HL-60 (cell line): ENCODE results near the gene STUM.

ENCODE experiments used
- DNase-seq, 2 experiments: peaks; one replicate each; pipeline ENCODE4 v3.0.0-alpha.2; 2010 to 2020; ENCODE audit warnings: low read depth in 1 of 2, low spot score in 1 of 2
- H3K27ac ChIP-seq: fragments of 250-450 bp; sonication (Bioruptor Pico); replicated peaks from 2 replicates; pipeline ENCODE4 v1.5.1; 2020; ENCODE audit warnings: mild to moderate bottlenecking, moderate library complexity
- H3K27me3 ChIP-seq: fragments of 250-450 bp; sonication (Bioruptor Pico); 2 replicates; pipeline ENCODE4 v1.5.1; 2021; ENCODE audit warnings: mild to moderate bottlenecking, moderate library complexity; ENCODE audit not compliant: insufficient read depth, poor library complexity, severe bottlenecking
- H3K4me3 ChIP-seq: replicated peaks from 2 replicates; pipeline ENCODE4 v1.5.1; 2011; ENCODE audit warnings: mild to moderate bottlenecking, control low read depth, low read length; ENCODE audit not compliant: insufficient read depth
- GABPA ChIP-seq: IDR thresholded peaks from 2 replicates; pipeline ENCODE4 v1.6.1; 2012; ENCODE audit warnings: low read depth
- POLR2AphosphoS5 ChIP-seq: IDR thresholded peaks from 2 replicates; pipeline ENCODE4 v1.6.1; 2012; ENCODE audit warnings: low read depth
- SPI1 ChIP-seq: IDR thresholded peaks from 2 replicates; pipeline ENCODE4 v1.6.1; 2012; ENCODE audit warnings: low read depth, mild to moderate bottlenecking, borderline replicate concordance
- TF ChIP-seq, protein P1 (sequence below): IDR thresholded peaks from one replicate; pipeline ENCODE4 v1.5.1; 2011; ENCODE audit warnings: low read length, control low read depth, inconsistent platforms; ENCODE audit not compliant: insufficient read depth
- TF ChIP-seq, protein P2 (sequence below): IDR thresholded peaks from 2 replicates; pipeline ENCODE4 v1.6.1; 2012; ENCODE audit warnings: low read depth; ENCODE audit not compliant: insufficient replicate concordance

Gene STUM

DNA sequence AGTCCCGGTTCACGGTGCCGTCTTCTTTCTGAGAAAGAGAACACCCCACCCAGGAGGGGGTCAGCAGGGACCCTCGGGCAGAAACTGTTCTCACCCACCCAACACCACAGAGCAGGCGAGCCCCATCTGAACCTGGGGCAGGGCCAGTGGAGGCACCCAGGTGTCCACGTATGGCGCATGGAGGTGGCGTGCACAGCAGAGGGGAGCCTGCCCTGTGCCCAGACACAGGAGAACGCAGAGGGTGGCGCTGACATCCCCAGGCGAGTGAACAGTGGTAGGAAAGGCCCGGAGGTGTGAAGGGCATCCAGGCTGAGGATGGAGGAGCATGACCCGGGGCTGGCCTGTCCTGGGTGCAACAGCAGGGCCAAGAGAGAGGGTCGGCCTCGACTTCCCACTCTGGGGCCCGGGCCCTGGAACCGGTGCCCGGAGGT lies 91.1 kb downstream of the STUM start:
- DNase-seq, result no peak
- Histone ChIP-seq H3K4me3 (no peak overlapping the region), H3K27ac (no peak overlapping the region), H3K27me3 (no peaks in the 10 kb centered on the region)
- TF ChIP-seq, protein P1, sequence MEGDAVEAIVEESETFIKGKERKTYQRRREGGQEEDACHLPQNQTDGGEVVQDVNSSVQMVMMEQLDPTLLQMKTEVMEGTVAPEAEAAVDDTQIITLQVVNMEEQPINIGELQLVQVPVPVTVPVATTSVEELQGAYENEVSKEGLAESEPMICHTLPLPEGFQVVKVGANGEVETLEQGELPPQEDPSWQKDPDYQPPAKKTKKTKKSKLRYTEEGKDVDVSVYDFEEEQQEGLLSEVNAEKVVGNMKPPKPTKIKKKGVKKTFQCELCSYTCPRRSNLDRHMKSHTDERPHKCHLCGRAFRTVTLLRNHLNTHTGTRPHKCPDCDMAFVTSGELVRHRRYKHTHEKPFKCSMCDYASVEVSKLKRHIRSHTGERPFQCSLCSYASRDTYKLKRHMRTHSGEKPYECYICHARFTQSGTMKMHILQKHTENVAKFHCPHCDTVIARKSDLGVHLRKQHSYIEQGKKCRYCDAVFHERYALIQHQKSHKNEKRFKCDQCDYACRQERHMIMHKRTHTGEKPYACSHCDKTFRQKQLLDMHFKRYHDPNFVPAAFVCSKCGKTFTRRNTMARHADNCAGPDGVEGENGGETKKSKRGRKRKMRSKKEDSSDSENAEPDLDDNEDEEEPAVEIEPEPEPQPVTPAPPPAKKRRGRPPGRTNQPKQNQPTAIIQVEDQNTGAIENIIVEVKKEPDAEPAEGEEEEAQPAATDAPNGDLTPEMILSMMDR, result no peak
- no peak for TF ChIP-seq SPI1
- TF ChIP-seq, protein P2, sequence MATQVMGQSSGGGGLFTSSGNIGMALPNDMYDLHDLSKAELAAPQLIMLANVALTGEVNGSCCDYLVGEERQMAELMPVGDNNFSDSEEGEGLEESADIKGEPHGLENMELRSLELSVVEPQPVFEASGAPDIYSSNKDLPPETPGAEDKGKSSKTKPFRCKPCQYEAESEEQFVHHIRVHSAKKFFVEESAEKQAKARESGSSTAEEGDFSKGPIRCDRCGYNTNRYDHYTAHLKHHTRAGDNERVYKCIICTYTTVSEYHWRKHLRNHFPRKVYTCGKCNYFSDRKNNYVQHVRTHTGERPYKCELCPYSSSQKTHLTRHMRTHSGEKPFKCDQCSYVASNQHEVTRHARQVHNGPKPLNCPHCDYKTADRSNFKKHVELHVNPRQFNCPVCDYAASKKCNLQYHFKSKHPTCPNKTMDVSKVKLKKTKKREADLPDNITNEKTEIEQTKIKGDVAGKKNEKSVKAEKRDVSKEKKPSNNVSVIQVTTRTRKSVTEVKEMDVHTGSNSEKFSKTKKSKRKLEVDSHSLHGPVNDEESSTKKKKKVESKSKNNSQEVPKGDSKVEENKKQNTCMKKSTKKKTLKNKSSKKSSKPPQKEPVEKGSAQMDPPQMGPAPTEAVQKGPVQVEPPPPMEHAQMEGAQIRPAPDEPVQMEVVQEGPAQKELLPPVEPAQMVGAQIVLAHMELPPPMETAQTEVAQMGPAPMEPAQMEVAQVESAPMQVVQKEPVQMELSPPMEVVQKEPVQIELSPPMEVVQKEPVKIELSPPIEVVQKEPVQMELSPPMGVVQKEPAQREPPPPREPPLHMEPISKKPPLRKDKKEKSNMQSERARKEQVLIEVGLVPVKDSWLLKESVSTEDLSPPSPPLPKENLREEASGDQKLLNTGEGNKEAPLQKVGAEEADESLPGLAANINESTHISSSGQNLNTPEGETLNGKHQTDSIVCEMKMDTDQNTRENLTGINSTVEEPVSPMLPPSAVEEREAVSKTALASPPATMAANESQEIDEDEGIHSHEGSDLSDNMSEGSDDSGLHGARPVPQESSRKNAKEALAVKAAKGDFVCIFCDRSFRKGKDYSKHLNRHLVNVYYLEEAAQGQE, result no peak
- no peak for TF ChIP-seq GABPA
- no peak for TF ChIP-seq POLR2AphosphoS5

DNA sequence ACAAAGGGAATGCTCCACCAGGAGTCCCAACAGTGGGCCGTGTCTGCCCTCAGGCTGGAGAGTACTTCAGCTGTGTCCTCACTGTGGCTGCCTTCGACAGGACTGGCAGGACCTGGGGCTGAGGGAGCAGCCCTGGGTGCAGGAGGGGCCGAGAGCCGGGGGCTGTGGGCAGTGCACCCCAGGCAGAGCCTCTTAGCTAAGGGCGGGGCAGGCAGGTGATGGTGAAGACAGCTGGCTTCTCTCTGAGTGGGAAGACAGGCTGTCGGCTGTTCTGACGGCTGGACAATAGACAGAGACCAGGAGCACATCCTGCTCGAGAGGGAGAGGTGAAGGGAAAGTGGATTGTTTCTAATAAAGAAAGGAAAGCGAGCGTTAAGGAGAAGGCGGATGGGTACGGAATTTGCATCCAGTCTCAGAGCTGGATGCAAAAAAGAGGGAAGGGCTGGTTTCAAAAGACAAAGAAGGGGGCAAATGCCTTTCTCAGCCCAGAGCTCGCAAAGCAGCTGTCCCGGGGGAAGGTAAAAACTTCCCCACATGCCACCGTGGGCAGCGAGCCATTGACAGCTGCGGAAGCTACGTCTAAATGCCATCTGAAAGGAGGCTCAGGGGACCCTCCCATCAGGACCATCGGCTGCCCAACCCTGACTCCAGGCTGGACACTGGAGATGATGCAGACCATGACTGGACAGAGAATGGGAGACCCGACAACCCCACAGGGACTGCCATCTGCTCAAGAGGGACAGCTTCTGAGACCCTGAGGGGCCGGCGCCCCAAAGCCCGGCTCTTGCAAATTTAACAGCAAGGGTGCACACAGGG lies 92.0 kb downstream of the STUM start:
- no peak for DNase-seq
- TF ChIP-seq GABPA (no peak), POLR2AphosphoS5 (no peak), SPI1 (no peak)
- TF ChIP-seq, protein P2, result no peak
- TF ChIP-seq, protein P1, result no peak
- Histone ChIP-seq H3K27me3 (no peaks in the 10 kb centered on the region), H3K4me3 (no peak overlapping the region), H3K27ac (no peak overlapping the region)

DNA sequence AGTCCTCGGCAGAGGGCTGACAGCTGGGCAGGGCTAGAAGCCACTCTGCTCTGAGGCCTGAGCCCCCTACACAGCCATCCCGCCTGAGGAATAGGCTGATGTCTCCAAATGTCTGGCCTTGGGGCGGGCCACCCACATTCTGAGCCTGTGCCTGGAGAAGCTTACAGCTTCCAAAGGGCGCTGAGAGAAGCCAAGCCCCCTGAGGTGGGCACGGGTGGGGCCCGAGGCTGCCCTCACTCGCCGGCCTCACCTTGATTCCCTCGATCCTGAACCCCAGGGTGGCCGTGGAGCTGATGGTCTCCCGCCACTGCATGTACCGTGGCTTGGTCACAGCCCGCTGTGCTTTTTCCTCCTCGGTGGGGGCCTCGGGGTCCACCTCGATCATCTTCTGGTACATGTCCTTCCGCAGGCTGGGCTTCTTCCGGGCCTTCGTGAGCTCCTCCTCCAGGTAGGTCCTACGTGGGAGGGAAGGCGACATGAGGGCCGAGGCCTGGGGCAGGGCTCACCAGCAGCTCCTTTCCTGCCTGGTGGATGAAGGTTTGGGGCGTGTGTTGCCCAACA lies 93.2 kb downstream of the STUM start:
- Histone ChIP-seq H3K27ac (peak overlapping the region; percentile 96), H3K4me3 (no peak overlapping the region), H3K27me3 (no peaks in the 10 kb centered on the region)
- no peak for DNase-seq
- no peak for TF ChIP-seq SPI1
- TF ChIP-seq, protein P1, result no peak
- TF ChIP-seq GABPA, result no peak
- TF ChIP-seq, protein P2, result no peak
- no peak for TF ChIP-seq POLR2AphosphoS5
